SH-SY5Y (cell line): ENCODE measurements around the gene SLC24A4.

Source experiments
- GATA2 ChIP-seq: IDR thresholded peaks from 2 replicates; pipeline ENCODE4 v1.6.1; 2011; ENCODE audit warnings: mild to moderate bottlenecking, low read depth, low read length
- GATA3 ChIP-seq: IDR thresholded peaks from 2 replicates; pipeline ENCODE4 v1.6.1; 2011; ENCODE audit warnings: low read depth, mild to moderate bottlenecking, low read length, moderate library complexity

DNA sequence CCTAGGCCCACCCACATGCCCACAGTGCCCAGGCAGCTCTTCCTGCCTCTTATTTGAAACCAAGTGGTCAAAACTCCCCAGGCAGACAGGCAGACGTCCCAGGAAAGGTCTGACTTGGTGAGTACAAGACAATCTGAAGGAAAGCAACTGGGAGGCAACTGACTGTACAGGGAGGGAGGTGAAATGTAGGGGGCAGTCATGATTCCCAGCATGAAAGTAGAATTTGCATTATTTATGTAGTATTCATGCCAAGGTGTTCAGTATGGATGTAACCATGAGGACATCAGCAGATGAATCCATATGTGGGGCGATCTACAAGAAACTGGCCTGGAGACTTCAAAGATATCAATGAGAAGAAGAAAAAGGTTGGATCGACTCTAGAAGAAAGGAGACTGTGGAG is 46.1 kb downstream of the SLC24A4 start:
- TF ChIP-seq GATA3 (no peak), GATA2 (no peak)
